SK-N-SH treated with all-trans-retinoic acid at 6 μM for 48 hours (cell line): ENCODE results near the gene NRGN.

Experiments
- ATAC-seq: fragments of 200-7000 bp; cut with Tn5 transposase; 3 replicates; pipeline ENCODE4 v1.9.1; 2020; ENCODE audit warnings: mild to moderate bottlenecking, moderate library complexity
- ARNTL ChIP-seq: fragments of 450-650 bp; formaldehyde crosslinking; IDR thresholded peaks from 2 replicates; pipeline ENCODE4 v1.5.0; 2020; ENCODE audit warnings: low read depth, mild to moderate bottlenecking, moderate library complexity, borderline replicate concordance
- CREB5 ChIP-seq: fragments of 250-450 bp; sonication (Bioruptor Pico); IDR thresholded peaks from 2 replicates; pipeline ENCODE4 v1.5.1; 2020; ENCODE audit warnings: low read depth, mild to moderate bottlenecking, moderate library complexity
- CSDC2 ChIP-seq: fragments of 250-450 bp; sonication (Bioruptor Pico); IDR thresholded peaks from 2 replicates; pipeline ENCODE4 v1.5.0; 2020; ENCODE audit warnings: mild to moderate bottlenecking, moderate library complexity
- CSRNP3 ChIP-seq: fragments of 250-450 bp; sonication (Bioruptor Pico); IDR thresholded peaks from 2 replicates; pipeline ENCODE4 v1.5.1; 2021; ENCODE audit warnings: mild to moderate bottlenecking, moderate library complexity
- ESRRG ChIP-seq: fragments of 250-450 bp; sonication (Bioruptor Pico); IDR thresholded peaks from 2 replicates; pipeline ENCODE4 v1.6.1; 2021; ENCODE audit warnings: mild to moderate bottlenecking
- GLIS3 ChIP-seq: fragments of 250-450 bp; sonication (Bioruptor Pico); IDR thresholded peaks from 2 replicates; pipeline ENCODE4 v1.5.0; 2020; ENCODE audit warnings: mild to moderate bottlenecking, moderate library complexity
- ISL1 ChIP-seq: fragments of 250-450 bp; sonication (Bioruptor Pico); IDR thresholded peaks from 2 replicates; pipeline ENCODE4 v2.1.2; 2022; ENCODE audit warnings: mild to moderate bottlenecking, moderate library complexity
- OSR1 ChIP-seq: fragments of 250-450 bp; sonication (Bioruptor Pico); IDR thresholded peaks from 2 replicates; pipeline ENCODE4 v1.8.0; 2022; ENCODE audit warnings: moderate library complexity, mild to moderate bottlenecking, inconsistent platforms
- PATZ1 ChIP-seq: fragments of 250-450 bp; sonication (Bioruptor Pico); IDR thresholded peaks from 2 replicates; pipeline ENCODE4 v1.8.0; 2020; ENCODE audit warnings: mild to moderate bottlenecking, moderate library complexity, borderline replicate concordance
- PPARA ChIP-seq: fragments of 250-450 bp; sonication (Bioruptor Pico); IDR thresholded peaks from 2 replicates; pipeline ENCODE4 v1.5.0; 2020; ENCODE audit warnings: mild to moderate bottlenecking, borderline replicate concordance
- RARB ChIP-seq: fragments of 250-450 bp; sonication (Bioruptor Pico); IDR thresholded peaks from 2 replicates; pipeline ENCODE4 v1.8.0; 2021; ENCODE audit warnings: mild to moderate bottlenecking, moderate library complexity
- SNAI2 ChIP-seq: fragments of 250-450 bp; sonication (Bioruptor Pico); IDR thresholded peaks from 2 replicates; pipeline ENCODE4 v1.5.0; 2020; ENCODE audit warnings: mild to moderate bottlenecking, moderate library complexity
- TCF4 ChIP-seq: fragments of 250-450 bp; sonication (Bioruptor Pico); IDR thresholded peaks from 2 replicates; pipeline ENCODE4 v1.8.0; 2021; ENCODE audit warnings: mild to moderate bottlenecking, moderate library complexity, borderline replicate concordance
- TOX ChIP-seq: fragments of 250-450 bp; sonication (Bioruptor Pico); IDR thresholded peaks from 2 replicates; pipeline ENCODE4 v1.8.0; 2021; ENCODE audit warnings: mild to moderate bottlenecking, moderate library complexity, borderline replicate concordance
- TSHZ2 ChIP-seq: fragments of 250-450 bp; sonication (Bioruptor Pico); IDR thresholded peaks from 2 replicates; pipeline ENCODE4 v1.5.0; 2020; ENCODE audit warnings: mild to moderate bottlenecking, moderate library complexity
- ZC3H10 ChIP-seq: fragments of 250-450 bp; sonication (Bioruptor Pico); IDR thresholded peaks from 2 replicates; pipeline ENCODE4 v1.5.1; 2021; ENCODE audit warnings: mild to moderate bottlenecking, moderate library complexity
- ZFP3 ChIP-seq: fragments of 250-450 bp; sonication (Bioruptor Pico); IDR thresholded peaks from 2 replicates; pipeline ENCODE4 v1.5.0; 2020; ENCODE audit warnings: mild to moderate bottlenecking, moderate library complexity
- ZNF565 ChIP-seq: fragments of 450-650 bp; formaldehyde crosslinking; conservative IDR thresholded peaks from 2 replicates; pipeline ENCODE4 v1.5.0; 2020; ENCODE audit warnings: low read depth, mild to moderate bottlenecking, moderate library complexity
- ZNF70 ChIP-seq: fragments of 450-650 bp; formaldehyde crosslinking; IDR thresholded peaks from 2 replicates; pipeline ENCODE4 v1.5.0; 2020; ENCODE audit warnings: mild to moderate bottlenecking, moderate library complexity
- ZNF8 ChIP-seq: fragments of 450-650 bp; formaldehyde crosslinking; IDR thresholded peaks from 2 replicates; pipeline ENCODE4 v1.5.0; 2020; ENCODE audit warnings: mild to moderate bottlenecking, moderate library complexity

Gene NRGN

GRCh38 chr11:124761301-124762104 lies 21.8 kb downstream of the NRGN start:
- ATAC-seq, result no peak
- no peak for TF ChIP-seq CSRNP3 (CRISPR knock-in tag)
- TF ChIP-seq OSR1 (CRISPR knock-in tag), result no peak
- TF ChIP-seq PATZ1 (CRISPR knock-in tag), result no peak
- no peak for TF ChIP-seq GLIS3 (CRISPR knock-in tag)
- TF ChIP-seq ZC3H10, result no peak
- no peak for TF ChIP-seq ZFP3 (CRISPR knock-in tag)
- no peak for TF ChIP-seq TOX (CRISPR knock-in tag)
- no peak for TF ChIP-seq CREB5 (CRISPR knock-in tag)
- TF ChIP-seq CSDC2 (CRISPR knock-in tag), result no peak
- no peak for TF ChIP-seq SNAI2 (CRISPR knock-in tag)
- no peak for TF ChIP-seq ZNF8
- no peak for TF ChIP-seq ARNTL (CRISPR knock-in tag)
- TF ChIP-seq TCF4 (CRISPR knock-in tag), result no peak

- TF ChIP-seq RARB, result no peak
- no peak for TF ChIP-seq CSDC2 (CRISPR knock-in tag)
- no peak for TF ChIP-seq SNAI2 (CRISPR knock-in tag)
- TF ChIP-seq PPARA (CRISPR knock-in tag), result no peak
- TF ChIP-seq TCF4 (CRISPR knock-in tag), result no peak
- TF ChIP-seq ZNF8, result no peak
- ATAC-seq, result no peak
These were observed 22.4 kb downstream of the NRGN start, which contains the start of gene ESAM for GRCh38 chr11:124762105-124762623. Gene ESAM (minus strand): TSS chr11:124762290. CDS start chr11:124762154, 136 bp downstream.

- TF ChIP-seq TSHZ2, result no peak
- TF ChIP-seq PPARA (CRISPR knock-in tag), result no peak
- TF ChIP-seq ZNF8, result no peak
- TF ChIP-seq CREB5 (CRISPR knock-in tag), result no peak
- no peak for TF ChIP-seq ESRRG (CRISPR knock-in tag)
- TF ChIP-seq CSDC2 (CRISPR knock-in tag), result no peak
- TF ChIP-seq ZNF70, result no peak
- TF ChIP-seq SNAI2 (CRISPR knock-in tag), result no peak
- TF ChIP-seq ISL1, result no peak
- TF ChIP-seq ZNF565 (CRISPR knock-in tag), result no peak
- TF ChIP-seq, all 23 proteins: peak for 0
- peak; percentile 33 for ATAC-seq
These were observed 22.9 kb downstream of the NRGN start for GRCh38 chr11:124762624-124763155.
